ENCODE results near the gene PARD3.
A peak's percentile ranks its signal among the peaks of the same experiment; 100 is the strongest.

The PARD3 gene

DNA sequence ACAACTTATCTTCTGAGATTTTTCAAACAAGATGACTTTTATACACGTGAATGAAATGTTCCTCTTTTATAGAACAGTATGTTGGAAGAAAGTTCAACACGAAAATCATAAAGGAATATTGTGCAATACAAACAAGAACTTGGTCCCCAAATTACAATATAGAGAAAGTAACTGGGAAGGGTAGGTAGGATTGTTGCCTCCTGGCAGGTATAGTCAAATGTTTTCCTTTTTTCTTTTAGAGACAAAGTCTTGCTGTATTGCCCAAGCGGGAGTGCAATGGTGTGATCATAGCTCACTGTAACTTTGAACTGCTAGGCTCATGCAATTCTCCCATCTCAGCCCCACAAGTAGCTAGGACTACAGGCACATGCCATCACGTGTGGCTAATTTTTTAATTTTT, 582.6 kb downstream of the PARD3 start:
- DNase-seq: no peak

DNA sequence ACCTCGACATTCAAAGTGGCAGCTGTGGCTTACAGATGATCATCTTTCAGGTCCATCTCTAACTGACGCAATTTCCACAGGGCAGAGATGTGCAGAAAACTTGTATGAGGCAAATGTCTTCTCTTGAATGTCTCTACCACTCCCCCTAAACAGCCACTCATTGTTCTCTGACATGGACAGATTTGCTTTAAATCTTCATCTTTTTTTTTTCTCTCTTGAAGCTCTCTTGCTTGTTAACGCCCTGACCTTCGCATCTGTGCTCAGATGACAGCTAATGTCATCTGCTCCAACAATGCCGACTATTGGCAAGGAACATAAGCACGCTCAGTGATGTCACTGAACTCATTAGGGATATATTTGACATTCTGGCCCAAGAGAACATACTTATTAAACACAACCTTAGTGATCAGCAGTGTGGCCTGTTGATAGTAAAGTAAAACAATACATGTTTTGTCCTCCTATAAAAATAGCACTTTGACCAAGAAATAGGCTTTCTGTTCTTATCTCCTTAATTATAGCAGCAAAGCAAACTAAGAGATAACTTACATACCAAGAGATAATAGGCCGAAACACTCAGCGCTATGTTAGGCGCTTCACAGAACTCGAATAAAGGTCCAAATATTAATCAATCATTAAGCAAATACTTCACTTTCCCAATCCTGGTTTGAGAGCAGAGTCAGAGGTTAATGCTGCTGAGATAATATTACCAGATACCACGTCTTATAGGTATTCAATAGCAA, 583.5 kb downstream of the PARD3 start:
- no peak for DNase-seq

DNA sequence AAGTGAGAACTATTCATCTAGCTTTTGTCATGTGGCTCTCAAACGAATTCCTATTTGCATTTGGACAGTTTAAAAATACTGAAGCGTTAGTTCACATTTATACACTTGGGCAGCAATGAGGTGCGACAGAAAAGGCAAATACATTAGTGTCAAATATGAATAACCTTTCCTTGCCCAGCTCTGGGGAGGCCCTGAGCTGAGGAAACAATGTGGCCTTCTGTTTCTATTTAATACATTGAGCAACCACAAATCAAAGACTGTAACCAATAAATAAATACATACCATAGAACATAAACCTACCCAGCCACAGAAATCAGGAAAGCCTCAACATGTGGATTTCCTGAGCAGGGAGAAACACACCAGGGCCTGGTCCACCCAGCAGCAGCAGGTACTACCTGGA, 585.2 kb downstream of the PARD3 start:
- no peak for DNase-seq

DNA sequence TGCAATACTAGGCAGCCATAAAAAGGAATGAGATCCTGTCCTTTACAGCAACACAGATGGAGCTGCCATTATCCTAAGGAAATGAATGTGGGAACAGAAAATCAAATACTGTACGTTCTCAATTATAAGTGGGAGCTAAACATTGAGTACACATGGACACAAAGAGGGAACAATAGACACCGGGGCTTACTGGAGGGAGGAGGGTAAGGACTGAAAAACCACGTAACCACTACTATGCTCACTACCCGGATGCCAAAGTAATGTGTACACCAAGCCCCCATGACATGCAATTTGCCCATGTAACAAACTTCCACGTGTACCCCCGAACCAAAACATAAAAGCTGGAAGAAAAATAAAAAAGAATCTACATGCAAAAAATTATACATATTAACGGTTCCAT, 587.0 kb downstream of the PARD3 start:
- no peak for DNase-seq

DNA sequence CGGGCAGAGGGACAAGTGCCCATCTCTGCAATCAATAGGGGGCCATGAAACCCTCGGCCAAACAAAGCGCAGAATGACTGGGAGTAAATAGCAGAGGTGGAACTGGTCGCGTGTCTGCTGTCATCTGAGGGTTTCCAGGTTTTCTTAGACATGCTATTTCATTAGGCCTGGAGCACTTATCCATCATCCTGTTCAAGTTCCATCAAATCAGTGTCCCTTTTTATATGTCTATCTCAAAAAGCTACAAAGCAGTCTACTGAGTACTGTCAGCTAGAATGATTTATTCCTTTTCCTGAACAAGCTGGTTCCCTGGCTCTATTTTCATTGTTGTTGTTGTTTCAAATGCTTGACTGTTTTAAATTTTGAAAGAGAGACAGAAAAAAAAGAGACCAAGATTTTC, 590.5 kb downstream of the PARD3 start:
- no peak for DNase-seq

DNA sequence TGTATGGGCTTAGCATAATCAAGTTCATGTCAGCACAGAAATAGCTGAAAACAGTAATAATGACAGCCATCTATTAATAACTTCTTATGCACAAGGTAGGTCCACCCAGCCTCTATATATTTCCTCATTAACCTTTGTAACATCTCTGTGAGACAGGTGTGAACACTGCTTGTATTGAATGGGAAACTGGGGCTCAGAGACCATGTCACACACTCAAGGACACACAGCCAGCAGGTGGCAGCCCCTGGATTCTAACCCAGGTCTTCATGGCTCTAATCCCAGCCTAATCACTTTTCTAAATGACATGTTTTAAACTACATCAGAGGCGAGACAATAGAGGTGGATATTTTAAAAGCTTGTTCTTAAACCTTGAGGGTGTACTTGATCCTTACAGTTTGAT, 591.4 kb downstream of the PARD3 start:
- no peak for DNase-seq

DNA sequence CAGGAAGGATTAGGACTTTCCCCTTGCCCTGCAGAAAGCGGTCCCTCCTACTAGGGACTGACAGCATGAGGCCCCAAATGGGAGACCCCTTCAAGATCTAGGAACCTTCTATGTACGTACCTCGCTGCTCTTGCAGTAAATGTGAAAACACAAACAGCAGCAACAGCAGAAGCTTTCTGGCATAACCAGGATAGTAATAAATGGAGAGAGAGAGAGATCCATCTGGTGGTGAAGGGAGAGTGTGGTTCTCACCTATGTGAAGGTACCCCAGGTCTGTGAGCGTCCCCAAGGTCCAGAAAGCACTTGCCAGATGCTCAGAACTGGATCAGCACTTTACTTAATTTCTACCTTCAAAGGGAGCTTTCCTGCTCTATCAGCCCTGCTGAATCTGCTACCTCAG, 592.7 kb downstream of the PARD3 start:
- DNase-seq: no peak

- peak; percentile 38 for DNase-seq
These were observed 595.1 kb downstream of the PARD3 start for GRCh38 chr10:34219753-34220548.

- no peak for DNase-seq
These were observed 597.6 kb downstream of the PARD3 start for GRCh38 chr10:34217524-34217923.

DNA sequence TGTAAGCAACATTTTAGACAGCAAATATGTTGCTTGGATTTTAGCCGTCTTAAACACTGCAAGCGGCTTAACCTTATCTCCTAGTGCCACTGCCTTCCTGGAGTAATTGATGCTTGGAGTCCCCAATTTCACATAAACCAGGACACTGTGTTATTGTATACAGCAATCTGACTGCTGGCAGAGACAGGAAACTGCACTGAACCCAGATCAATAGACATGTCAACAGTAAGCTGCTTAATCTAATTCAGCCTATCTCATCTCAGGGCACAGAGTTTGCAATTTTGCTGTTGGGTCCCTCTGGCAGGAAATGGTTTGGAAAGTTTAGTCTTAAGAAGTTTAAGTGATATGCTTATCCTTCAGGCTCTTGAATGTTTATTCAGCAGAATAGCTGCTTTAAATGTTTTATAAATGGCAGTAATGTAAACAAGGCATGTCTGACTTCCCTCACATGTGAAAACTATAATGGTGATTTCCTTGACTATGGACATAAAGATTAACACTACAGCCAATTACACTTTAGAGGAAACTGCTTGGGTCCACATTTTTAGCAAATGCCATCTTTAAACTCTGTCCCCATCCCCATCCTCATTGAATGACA, 598.6 kb downstream of the PARD3 start:
- DNase-seq: no peak

DNA sequence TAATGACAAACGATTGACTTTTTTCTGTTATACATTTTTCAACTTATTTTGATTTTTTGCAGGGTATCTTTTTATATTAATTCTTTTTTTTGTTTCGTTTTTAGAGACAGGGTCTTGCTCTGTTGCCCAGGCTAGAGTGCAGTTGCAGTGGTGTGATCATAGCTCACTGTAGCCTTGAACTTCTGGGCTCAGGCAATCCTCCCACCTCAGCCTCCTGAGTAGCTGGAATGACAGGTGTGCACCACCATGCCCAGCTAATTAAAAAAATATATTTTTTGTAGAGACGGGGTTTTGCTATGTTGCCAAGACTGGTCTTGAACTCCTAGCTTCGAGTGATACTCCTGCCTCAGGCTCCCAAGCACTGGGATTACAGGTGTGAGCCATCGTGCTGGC, 601.3 kb downstream of the PARD3 start:
- no peak for DNase-seq

DNA sequence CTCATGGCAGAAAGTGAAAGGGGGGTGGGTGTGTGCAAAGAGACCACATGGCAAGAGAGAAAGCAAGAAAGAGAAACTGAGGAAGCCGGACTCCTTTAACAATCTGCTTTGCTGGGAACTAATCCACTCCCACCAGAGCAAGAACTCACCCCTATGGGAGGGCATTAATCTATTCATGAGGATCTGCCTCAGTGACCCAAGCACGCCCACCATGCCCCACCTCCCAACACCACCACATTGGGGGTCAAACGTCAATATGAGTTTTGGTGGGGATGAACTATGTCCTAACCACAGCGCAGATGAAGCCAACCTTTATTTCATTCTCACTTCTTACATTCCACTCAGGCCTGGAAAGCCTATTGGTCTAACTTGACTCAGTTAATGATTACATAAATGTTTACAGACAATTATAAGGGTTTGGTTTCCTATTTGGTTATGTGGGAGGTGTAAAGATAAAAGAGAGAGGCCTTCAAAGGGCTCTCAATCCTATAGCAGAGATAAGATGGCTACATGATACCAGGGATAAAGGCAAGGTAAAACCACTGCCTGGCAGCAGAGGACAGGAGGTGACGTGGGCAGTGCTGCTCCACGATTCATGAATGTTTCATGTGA, 601.8 kb downstream of the PARD3 start:
- no peak for DNase-seq

DNA sequence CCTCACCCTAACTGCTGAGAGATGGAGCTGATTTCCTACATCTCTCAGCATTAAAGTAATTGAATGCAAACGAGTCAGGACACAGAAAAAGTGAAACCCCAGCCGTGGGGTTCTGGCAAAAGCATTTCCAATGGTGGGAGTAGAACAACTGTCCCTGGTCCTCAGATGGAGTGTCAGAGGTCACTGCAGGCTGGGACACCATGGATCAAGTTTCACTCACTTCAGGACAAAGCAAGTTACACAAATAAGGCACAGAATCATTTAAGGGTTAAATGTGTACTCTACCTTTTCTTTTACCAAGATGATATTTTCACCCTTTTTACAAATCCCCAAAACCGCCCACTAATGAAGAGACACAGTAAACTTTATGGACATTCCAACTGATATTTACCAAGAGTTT, 607.8 kb downstream of the PARD3 start:
- DNase-seq: no peak

GRCh38 chr10:34206935-34207268, 608.2 kb downstream of the PARD3 start:
- no peak for DNase-seq

GRCh38 chr10:34206078-34206934, 608.8 kb downstream of the PARD3 start:
- DNase-seq: no peak

DNA sequence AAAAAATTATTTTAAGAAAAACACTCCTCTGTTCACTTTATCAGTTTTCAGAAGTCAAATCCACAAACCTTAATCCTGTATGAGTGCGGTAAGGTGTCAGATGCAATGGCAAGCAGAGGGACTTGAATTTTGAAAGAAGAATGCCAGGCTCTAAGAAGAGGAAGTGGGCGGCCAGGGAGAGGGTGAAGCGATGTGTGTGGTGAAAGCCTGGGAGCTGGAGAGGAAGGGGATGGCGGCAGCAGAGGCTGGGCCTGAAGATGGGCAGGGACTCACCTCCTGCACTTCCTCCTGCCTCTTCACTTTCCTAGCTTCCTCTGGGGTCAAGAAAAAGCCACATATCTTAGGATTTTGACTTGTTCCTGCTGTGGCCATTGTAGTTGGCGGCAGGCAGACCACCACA, 609.6 kb downstream of the PARD3 start:
- DNase-seq: no peak

GRCh38 chr10:34203966-34204630, 611.0 kb downstream of the PARD3 start:
- no peak for DNase-seq

GRCh38 chr10:34200355-34200901, 614.7 kb downstream of the PARD3 start:
- DNase-seq: peak; percentile 51

DNA sequence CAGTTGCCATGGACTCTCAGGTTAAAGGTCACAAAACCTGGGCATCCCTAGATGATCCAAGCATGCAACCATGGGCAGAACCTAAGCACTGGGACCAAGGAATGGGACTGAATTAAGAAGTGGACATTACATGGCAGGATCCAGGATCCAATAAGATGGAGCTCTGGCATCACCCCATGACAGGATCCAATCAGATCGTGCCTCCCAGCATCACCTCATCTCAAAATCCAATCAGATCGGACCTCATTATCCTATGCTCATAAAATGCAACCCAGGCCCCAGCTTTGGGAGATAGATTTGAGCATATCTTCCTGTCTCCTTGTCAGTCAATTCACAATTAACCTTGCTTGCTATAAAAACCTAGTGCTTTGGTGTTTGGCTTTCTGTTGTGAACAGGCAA, 616.1 kb downstream of the PARD3 start:
- peak; percentile 40 for DNase-seq

DNA sequence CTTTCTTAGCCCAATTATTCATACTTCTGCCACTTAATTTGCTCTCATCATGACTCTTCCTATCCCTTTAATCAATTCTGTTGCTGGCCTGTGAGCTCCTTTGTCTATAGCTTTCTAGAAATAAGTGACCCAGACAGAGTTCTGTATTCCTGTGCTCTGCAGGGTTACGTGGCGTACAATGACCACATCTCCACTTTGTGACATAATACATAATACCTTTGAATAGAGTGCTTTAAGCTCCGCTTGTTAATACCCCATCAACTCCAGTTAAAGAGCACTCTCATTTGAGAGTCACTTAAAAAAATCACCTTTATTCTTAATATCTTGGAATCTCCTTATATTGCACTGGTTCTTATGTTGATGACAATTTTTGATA, 619.0 kb downstream of the PARD3 start:
- DNase-seq: no peak

- DNase-seq: no peak
These were observed 619.6 kb downstream of the PARD3 start for GRCh38 chr10:34195364-34196057.

Data from NCI-H1436 (cell line).